ENCODE measurements around the gene ITPR3.

GRCh38 chr6:33742837-33743236 lies 121.7 kb downstream of the ITPR3 start:
- no peak for TF ChIP-seq GABPA (IDR thresholded peaks at IDR 0.05 in 1 of 2, conservative IDR thresholded peaks at IDR 0.05 in 1 of 2)
- TF ChIP-seq CTCF (IDR thresholded peaks at IDR 0.05; ENCODE audit: low read depth, low read length, missing input control) = no peak
- no peak for TF ChIP-seq MAX (IDR thresholded peaks at IDR 0.05)
- no peak for TF ChIP-seq RXRA (IDR thresholded peaks at IDR 0.05)
- TF ChIP-seq REST (IDR thresholded peaks at IDR 0.05) = no peak
- TF ChIP-seq YY1 (IDR thresholded peaks at IDR 0.05) = no peak
- TF ChIP-seq SP1 (IDR thresholded peaks at IDR 0.05) = no peak
- TF ChIP-seq NR2F2 (IDR thresholded peaks at IDR 0.05) = no peak
